ENCODE data around the gene KIF5A. TPM values are rescaled to one million over a fixed set of nuclear protein-coding genes. Genes with fewer than 3 reads are reported as not detected.

Gene KIF5A
- total RNA-seq, 1 donor from 2014 or later, result 5.6 TPM

- peak; percentile 80 for ATAC-seq
- intact Hi-C loops (cut with DNase I), result loop anchor here (5.0 kb wide), 1 partner anchor 39 kb away; no protein-coding TSS in a partner anchor
- peak; percentile 80 for DNase-seq (ENCODE audit: low spot score)
Observed at GRCh38 chr12:57621497-57622292, 71.9 kb downstream of the KIF5A start.

DNA sequence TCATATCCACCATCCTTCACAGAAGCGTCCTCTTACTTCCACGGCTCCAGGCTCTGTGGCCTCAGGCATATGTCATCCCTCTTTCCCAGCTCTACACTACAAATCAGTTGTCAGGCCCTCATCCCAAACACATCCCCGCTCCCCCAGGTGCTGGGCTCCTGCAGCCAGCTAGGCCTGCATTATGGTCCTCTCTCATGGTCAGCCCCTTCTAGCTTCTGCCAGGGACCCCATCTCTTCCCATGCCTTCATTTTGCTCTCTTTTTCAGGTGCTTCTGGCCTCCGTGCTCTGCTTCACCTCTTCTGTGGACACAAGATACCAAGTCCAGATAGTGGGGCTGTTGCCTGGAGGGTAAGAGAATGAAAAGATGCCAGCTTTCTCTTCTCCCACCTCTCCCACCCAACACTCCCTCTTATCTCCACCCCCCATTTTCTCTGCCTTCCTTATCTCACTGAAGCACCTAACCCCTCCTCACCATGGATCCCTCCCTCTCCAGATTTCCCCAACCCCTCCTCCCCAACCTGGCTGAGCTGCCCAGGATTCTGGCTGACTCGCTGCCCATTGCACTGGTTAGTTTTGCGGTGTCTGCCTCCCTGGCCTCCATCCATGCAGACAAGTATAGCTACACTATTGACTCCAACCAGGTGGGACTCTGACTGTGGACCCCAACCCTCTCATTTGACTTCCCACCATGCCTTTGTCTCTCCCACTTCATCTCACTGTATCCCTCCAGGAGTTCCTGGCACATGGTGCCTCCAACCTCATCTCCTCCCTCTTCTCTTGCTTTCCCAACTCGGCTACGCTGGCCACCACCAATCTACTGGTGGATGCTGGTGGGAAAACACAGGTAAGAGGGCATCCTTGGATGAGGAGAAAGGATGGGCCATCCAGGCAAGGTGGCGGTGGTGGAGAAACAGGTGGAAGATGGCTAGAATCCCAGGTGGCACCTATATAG is 72.7 kb downstream of the KIF5A start:
- DNase-seq (ENCODE audit: low spot score) (no peak), ATAC-seq (no peak)
- intact Hi-C loops (cut with DNase I), result loop anchor here (5.0 kb wide), 1 partner anchor 40 kb away; no protein-coding TSS in a partner anchor

DNA sequence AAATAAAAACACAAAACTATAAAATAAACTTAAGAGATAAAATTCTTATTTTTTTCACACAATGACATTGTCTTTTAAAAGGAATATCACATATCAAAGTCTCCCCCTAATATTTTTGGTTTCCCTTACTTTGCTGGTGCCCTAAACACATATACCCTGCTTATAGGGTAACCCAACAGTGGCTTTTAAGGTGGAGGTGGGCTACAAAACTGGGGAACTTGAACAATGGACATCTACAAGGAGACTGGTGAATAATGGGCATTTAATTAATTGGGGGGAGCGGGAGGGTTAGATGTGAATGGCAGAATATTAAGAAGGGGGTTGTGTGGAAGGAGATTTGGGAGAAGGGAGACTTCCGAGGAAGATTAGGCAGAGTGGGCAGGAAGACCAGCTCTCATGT is 73.5 kb downstream of the KIF5A start:
- ATAC-seq, result no peak
- no peak for DNase-seq (ENCODE audit: low spot score)
- intact Hi-C loops (cut with DNase I), result loop anchor here (5.0 kb wide), 1 partner anchor 41 kb away; no protein-coding TSS in a partner anchor

DNA sequence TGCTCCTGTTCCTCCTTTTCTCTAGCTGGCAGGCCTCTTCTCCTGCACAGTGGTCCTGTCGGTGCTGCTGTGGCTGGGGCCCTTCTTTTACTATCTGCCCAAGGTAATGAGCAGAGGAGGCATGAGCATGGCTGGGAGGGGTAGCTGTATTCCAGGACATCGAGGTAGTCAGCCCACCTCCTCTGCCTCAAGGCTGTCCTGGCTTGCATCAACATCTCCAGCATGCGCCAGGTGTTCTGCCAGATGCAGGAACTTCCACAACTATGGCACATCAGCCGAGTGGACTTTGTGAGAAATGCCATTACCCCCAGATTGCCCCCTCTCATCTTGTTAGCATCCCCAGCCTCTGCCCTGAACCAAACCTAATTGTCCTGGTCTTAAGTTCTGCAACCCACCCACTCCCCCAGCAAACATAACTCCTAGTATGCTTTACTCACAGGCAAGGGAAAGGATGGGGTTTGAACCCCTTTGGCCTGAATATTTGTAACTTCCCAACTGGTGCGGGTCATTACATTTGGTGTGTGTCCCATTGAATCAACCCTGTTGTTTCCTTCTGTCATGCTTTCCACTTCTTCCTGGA is 74.1 kb downstream of the KIF5A start:
- intact Hi-C loops (cut with DNase I), result loop anchor here (5.0 kb wide), 1 partner anchor 42 kb away; no protein-coding TSS in a partner anchor
- ATAC-seq (no peak), DNase-seq (ENCODE audit: low spot score) (no peak)

DNA sequence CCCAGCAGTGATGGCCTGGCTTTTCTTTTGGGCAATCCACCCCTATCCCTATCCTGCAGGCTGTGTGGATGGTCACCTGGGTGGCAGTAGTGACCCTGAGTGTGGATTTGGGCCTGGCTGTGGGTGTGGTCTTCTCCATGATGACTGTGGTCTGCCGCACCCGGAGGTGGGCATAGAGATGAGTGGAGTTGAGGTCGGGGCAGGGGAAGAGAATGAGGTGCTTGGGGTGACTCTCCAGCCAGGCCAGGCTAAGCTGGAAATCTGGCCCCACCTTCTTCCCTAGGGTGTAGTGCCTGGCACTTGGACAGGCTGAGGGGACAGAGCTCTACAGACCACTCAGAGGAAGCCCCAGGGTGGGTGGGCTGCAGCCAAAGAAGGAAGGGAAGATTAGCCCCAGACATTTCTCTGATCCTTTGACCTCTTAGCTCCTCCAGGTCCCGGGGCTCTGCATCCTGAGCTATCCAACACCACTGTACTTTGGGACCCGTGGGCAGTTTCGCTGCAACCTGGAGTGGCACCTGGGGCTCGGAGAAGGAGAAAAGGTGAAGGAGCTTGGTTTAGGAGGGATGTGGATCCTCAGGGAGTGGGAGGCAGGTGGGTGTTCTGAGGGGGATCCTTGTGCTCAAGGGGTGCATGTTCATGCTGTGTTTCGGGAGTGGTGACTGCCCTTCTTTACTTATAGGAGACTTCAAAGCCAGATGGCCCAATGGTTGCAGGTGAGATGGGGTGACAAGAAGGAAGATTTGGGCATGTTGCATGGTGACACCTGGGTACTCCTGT is 74.8 kb downstream of the KIF5A start:
- DNase-seq (ENCODE audit: low spot score) (no peak), ATAC-seq (no peak)
- intact Hi-C loops (cut with DNase I), result loop anchor here (5.0 kb wide), 1 partner anchor 42 kb away; no protein-coding TSS in a partner anchor

DNA sequence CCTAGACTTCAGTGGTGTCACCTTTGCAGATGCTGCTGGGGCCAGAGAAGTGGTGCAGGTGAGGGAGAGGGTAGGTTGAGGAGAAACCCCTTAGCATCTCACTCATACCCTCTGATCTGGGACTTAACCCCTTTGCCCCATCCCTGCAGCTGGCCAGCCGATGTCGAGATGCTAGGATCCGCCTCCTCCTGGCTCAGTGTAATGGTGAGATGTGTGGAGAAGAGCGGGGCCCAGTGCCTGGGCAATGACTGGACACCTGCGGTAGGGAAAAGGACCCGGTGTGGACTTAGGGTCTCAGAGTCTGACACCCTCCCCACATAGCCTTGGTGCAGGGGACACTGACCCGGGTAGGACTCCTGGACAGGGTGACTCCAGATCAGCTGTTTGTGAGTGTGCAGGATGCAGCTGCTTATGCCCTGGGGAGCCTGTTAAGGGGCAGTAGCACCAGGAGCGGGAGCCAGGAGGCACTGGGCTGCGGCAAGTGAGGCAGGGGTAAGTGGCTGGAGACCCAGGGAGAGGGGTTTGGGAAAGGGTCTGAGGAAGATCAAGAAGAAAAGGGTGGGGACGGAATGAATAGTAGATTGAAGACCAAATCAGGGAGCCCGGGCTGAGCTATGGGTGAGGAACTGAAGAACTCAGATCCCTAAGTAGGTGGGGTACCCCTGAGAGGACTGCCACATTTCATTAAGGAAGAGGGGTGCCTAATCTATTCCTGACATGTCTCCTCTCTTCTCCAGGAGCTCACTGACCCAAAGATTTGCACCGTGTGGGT is 75.6 kb downstream of the KIF5A start:
- intact Hi-C loops (cut with DNase I), result no loop called here
- ATAC-seq (no peak), DNase-seq (ENCODE audit: low spot score) (no peak)

DNA sequence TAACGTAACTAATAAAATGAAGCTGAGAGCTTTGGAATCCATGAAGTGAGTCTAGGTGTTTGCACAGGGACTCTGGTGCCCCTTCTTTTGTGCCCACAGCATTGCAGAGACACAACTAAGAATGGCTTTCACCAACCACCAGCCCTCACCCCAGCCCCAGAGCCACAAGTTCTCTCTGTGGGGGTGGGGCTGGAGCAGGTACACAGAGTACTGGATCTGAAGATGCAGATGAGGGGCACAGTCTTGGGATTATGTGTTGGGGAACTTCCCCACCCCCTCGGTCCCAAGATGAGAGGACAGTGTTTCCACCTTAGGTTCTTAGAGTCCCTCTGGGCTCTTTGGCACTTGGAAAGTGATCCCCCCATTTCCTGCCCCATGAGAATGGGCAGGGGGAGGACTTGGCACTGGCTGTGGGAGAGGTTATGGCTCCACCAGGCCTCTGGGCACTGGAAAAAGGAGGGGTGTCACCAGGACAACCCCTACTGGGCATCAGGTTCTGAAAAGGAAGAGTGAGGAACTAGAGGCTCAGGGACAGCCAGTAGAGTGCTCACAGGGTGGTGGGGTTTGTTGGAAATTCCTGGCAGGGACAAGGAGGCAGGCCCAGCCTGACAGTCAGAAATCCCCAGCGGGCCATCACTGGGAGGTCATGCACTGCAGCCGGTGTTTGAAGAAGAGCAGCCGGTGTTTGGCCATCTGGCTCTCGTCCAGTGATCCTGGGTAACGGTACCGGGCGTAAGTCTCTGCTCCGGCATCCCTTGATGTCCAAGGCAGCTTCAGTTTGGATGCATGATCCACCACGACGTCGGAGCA is 76.5 kb downstream of the KIF5A start:
- DNase-seq (ENCODE audit: low spot score) (no peak), ATAC-seq (no peak)
- intact Hi-C loops (cut with DNase I), result no loop called here

DNA sequence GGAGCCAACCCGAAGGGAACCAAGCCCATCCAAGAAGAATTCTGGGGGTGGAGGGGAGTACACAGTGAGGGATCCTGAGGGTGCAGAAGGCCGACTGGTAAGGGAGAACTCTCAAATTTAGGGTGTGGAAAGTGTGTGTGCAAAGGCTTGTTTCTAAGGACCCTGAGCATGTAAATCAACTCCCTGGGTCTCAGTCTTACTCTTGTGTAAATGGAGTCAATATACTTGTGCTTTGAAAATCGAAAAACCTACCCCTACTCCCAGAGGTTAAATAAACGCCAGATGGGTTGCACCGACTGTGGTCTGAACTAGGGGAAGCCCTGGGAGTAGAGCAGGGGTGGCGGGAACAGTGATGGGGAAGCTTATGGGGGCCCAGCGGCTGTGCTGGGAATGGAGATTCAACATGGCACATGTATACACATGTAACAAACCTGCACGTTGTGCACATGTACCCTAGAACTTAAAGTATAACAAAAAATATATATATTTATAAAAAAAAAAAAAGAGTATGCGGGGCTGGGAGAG is 77.1 kb downstream of the KIF5A start:
- no peak for DNase-seq (ENCODE audit: low spot score)
- intact Hi-C loops (cut with DNase I), result no loop called here

GRCh38 chr12:57627501-57628279 is 77.8 kb downstream of the KIF5A start:
- no peak for DNase-seq (ENCODE audit: low spot score)
- no peak for ATAC-seq
- intact Hi-C loops (cut with DNase I), result no loop called here

More for the DNA sequence above, 77.1 kb downstream of the KIF5A start:
- no peak for ATAC-seq

DNA sequence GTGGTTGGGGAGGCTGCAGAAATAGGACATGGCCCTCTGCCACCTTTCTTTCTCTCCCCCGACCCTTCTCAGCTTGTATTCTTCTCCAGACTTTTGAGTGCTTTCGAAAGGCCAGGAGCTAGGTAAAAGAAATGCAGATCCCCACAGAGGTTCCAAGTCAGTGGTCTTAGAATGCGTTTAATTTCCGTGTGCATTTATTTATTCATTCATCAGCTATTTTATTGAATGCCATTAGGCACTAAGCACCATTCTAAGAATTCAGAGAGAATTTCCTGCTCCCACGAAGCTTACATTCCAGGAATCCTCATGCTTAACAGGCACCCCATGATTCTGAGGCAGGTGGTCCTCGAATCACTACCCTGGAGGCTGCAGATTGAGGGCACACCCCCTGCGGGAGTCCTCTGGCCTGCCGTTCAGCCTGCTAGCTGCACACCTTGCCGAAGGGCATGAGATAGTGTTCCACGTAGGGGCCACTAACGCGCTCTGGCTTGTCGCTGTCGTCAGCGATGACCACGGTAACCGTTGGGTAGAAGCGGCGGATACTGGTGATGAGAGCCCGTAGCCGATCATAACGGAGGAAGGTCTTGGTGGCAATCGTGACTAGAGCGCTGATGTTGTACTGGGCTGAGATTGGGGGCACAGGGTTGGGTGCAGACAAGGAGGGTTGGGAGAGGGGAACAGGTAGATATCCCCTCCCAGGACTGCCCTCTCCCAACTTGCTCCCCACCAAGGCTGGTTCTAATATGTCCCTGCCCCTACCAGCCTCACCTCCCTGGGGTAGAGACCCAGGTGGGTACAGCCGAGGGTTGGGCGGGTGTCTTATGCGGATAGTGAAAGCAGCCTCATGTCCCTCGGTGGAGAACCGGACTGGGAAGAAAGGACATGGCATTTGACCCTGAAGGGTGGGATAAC is 78.7 kb downstream of the KIF5A start:
- intact Hi-C loops (cut with DNase I), result no loop called here
- no peak for DNase-seq (ENCODE audit: low spot score)

DNA sequence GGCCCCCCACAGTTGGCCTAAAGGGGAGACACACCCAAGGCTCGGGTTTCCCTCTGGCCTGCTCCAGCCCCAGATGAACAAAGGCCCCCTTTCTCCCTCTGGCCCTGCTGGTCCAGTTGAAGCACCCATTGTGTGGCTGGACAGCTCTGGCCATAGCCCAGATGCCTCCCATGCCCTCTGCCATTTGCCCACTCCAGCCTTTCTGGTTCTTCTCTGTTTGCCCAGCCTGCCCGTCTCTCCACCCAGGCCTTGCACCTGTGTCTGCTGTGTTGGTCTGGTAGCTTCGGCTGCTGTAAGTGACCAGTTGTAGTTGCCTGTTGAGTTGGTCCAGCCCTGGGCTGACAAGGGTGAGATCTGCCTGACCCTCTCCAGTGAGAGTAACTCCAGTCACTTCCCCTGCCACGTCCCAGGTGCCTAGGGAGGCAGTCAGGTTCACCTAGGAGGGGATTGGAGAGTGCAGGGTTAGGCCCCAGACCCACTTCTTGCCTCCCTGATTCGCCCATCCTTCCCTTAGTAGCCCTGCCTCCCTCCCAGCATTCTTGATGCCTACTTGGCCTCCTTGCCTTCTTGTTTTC is 80.1 kb downstream of the KIF5A start:
- DNase-seq (ENCODE audit: low spot score) (peak; percentile 62), ATAC-seq (peak; percentile 16)
- intact Hi-C loops (cut with DNase I), result no loop called here

More for the DNA sequence above, 78.7 kb downstream of the KIF5A start:
- no peak for ATAC-seq

DNA sequence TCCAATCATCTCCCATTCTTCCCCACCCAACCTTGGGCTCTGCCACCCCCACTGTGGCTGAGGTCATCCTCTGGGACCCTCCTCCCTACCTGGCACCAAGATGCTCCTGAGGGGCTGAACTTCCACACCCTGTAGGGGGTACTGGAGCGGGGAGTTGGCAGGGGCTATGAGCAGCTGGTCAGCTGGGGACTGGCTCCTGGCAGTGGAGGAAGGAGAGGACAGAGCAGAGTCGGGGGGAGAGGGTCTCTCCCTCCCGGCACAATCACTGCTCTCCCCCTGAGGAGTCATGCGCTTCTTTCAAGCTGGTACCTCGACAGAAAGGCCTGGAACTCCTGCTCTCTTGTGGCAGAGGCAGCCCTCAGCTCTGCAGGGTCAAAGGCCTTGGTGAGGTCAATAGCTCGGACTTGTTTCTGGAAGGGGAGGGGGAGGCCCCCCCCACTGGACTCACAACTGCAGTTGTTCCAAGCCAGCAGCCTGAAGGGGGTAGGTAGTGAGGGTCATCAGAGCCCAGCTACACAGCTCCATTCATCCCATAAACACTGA is 81.1 kb downstream of the KIF5A start:
- DNase-seq (ENCODE audit: low spot score) (no peak), ATAC-seq (no peak)
- intact Hi-C loops (cut with DNase I), result no loop called here

- intact Hi-C loops (cut with DNase I), result loop anchor here (1.0 kb wide), 1 partner anchor 45 kb away; no protein-coding TSS in a partner anchor
- DNase-seq (ENCODE audit: low spot score) (no peak), ATAC-seq (no peak)
Observed at GRCh38 chr12:57631566-57632072, 81.8 kb downstream of the KIF5A start.

Measured in sciatic nerve (tissue), 2 donors.